Caco-2 (cell line): ENCODE data around the gene TEDDM1. TPM values are rescaled to one million over a fixed set of nuclear protein-coding genes. Genes with fewer than 3 reads are reported as not detected.

ENCODE experiments used
- BruUV-seq: library from RNA; stranded (reverse); fragments of 400-500 nt; replicated peaks from 2 replicates; lab custom pipeline; 2021; lab: Mats Ljungman, UMichigan
- CTCF ChIA-PET: fragments of 300-600 bp; sonication (Branson Sonifier 250); formaldehyde crosslinking; loops from one replicate; lab custom pipeline; 2022; ENCODE audit warnings: antibody characterized with exemption; lab: Charles Lee
- POLR2A ChIA-PET: fragments of 300-600 bp; sonication (Branson Sonifier 250); formaldehyde crosslinking; loops from one replicate; lab custom pipeline; 2022; ENCODE audit warnings: antibody characterized with exemption; lab: Charles Lee
- DNase-seq, 2 experiments: peaks; one replicate each; pipeline versions ENCODE4 v3.0.0 to v3.0.0-alpha.2; 2020 to 2022
- H3K27me3 ChIP-seq: replicated peaks from 2 replicates; pipeline ENCODE4 v1.6.0; 2011; ENCODE audit warnings: low read length; ENCODE audit not compliant: control insufficient read depth, insufficient read depth
- H3K36me3 ChIP-seq: 2 replicates; pipeline ENCODE4 v1.5.1; 2011; ENCODE audit warnings: low read length; ENCODE audit not compliant: control insufficient read depth, insufficient read depth
- H3K4me1 ChIP-seq: fragments of 250-450 bp; sonication (Bioruptor Pico); 2 replicates; pipeline ENCODE4 v1.5.1; 2020; ENCODE audit warnings: mild to moderate bottlenecking
- H3K4me3 ChIP-seq: 2 replicates; pipeline ENCODE4 v1.5.1; 2011; ENCODE audit warnings: low read depth, mild to moderate bottlenecking, control low read depth, low read length
- H3K9me3 ChIP-seq: fragments of 250-450 bp; sonication (Bioruptor Pico); 2 replicates; pipeline ENCODE4 v1.5.1; 2020; ENCODE audit warnings: mild to moderate bottlenecking, moderate library complexity
- H3K27ac Mint-ChIP-seq: one replicate; pipeline ENCODE4 v1.8.0; 2022; ENCODE audit warnings: mixed read lengths; ENCODE audit not compliant: unreplicated experiment
- H3K27me3 Mint-ChIP-seq: one replicate; pipeline ENCODE4 v1.8.0; 2022; ENCODE audit warnings: mixed read lengths; ENCODE audit not compliant: insufficient read depth, unreplicated experiment
- H3K36me3 Mint-ChIP-seq: one replicate; pipeline ENCODE4 v1.8.0; 2022; ENCODE audit warnings: mild to moderate bottlenecking, mixed read lengths; ENCODE audit not compliant: insufficient read depth, unreplicated experiment
- H3K4me1 Mint-ChIP-seq: one replicate; pipeline ENCODE4 v1.8.0; 2022; ENCODE audit warnings: low read depth, mixed read lengths; ENCODE audit not compliant: unreplicated experiment
- H3K4me3 Mint-ChIP-seq: one replicate; pipeline ENCODE4 v1.8.0; 2022; ENCODE audit warnings: mild to moderate bottlenecking, moderate library complexity, mixed read lengths; ENCODE audit not compliant: unreplicated experiment
- H3K9me3 Mint-ChIP-seq: one replicate; pipeline ENCODE4 v1.8.0; 2022; ENCODE audit warnings: mixed read lengths; ENCODE audit not compliant: unreplicated experiment
- CTCF ChIP-seq, 2 experiments: fragments of 200-600 bp in 1 of 2; IDR thresholded peaks; 1 replicate in 1 of 2; 2 replicates in 1 of 2; pipeline versions ENCODE4 v1.5.1 to v1.8.0; 2011 to 2022; ENCODE audit warnings: antibody characterized with exemption in 1 of 2, control low read depth in 1 of 2, inconsistent platforms in 1 of 2, low read depth in 1 of 2, low read length in 1 of 2, mild to moderate bottlenecking in 1 of 2, moderate library complexity in 1 of 2; ENCODE audit not compliant: insufficient read depth in 1 of 2, severe bottlenecking in 1 of 2, unreplicated experiment in 1 of 2
- intact Hi-C: fragments of 100-400 bp; cut with micrococcal nuclease; formaldehyde crosslinking; loops from one replicate; pipeline ENCODE4 v1.10.0; 2022; ENCODE audit not compliant: unreplicated experiment
- total RNA-seq: library from RNA; stranded (reverse); gene quantifications from 2 replicates; pipeline ENCODE4 v1.2.3, GENCODE V29; 2022

TEDDM1 gene
- total RNA-seq, 1 experiment from 2014 or later, result not detected

GRCh38 chr1:182376936-182377574, 23.4 kb downstream of the TEDDM1 start:
- 0 out of 2 replicates have a peak, but pooled peaks cover 3% of the 10 kb centered on the region for H3K4me1 ChIP-seq
- no peaks in the 10 kb centered on the region for H3K9me3 Mint-ChIP-seq
- ChIA-PET POLR2A (no interaction called here), CTCF (no interaction called here)
- H3K36me3 ChIP-seq, result 0 out of 2 replicates have a peak, but pooled peaks cover under 1% of the 10 kb centered on the region
- H3K9me3 ChIP-seq, result no peaks in the 10 kb centered on the region
- intact Hi-C loops, result no loop called here
- H3K27me3 ChIP-seq, result no peaks in the 10 kb centered on the region
- no peak overlapping the region for H3K4me3 Mint-ChIP-seq
- H3K27me3 Mint-ChIP-seq, result no peaks in the 10 kb centered on the region
- no peak for DNase-seq
- no TSS peak for BruUV-seq
- H3K4me3 ChIP-seq, result no peak overlapping the region
- H3K27ac Mint-ChIP-seq, result no peak overlapping the region
- H3K36me3 Mint-ChIP-seq, result peaks cover 14% of the 10 kb centered on the region
- peaks cover 3% of the 10 kb centered on the region for H3K4me1 Mint-ChIP-seq
- TF ChIP-seq CTCF (IDR thresholded peaks at IDR 0.05; ENCODE audit: insufficient read depth in 1 of 2, low read depth in 1 of 2, low read length in 1 of 2, severe bottlenecking in 1 of 2, unreplicated experiment in 1 of 2), result no peak

DNA sequence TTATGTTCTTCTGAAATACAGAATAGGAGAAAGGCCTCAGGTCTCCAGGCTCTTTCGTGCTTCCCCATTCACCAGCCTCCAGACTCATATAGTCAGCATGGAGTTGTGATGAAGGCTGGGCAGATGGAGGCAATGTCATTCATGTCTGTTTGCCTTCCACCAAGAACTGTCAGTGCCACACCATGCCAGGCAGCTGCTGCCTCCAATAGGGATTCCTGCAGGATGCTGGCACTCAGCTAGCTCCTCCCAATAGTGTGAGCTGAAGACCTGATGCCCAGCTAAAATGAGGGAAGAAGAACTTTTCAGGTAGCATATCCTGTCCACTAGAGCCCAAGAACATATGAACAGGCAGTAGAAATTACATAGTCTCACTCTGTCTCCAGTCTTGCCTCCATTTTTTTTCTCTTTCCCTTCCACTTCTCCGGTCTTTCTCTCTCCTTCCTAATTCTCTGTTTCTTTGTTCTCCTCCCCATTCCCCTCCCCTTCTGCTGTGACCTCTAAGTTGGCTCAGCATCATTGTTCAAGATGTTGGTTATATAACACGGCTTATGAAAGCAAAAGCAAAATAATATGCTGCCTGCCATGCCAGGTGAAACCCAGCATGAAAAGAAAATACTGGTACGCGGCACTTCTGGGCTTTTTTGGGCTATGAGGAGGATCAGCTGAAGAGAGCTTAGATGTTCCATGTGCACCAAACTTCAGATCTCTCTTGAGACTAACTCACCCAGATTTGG, 26.2 kb downstream of the TEDDM1 start:
- no peak overlapping the region for H3K4me3 Mint-ChIP-seq
- no peak for DNase-seq
- CTCF ChIA-PET, result no interaction called here
- H3K4me1 Mint-ChIP-seq, result no peaks in the 10 kb centered on the region
- Histone ChIP-seq H3K4me1 (no peaks in the 10 kb centered on the region), H3K9me3 (no peaks in the 10 kb centered on the region), H3K27me3 (no peaks in the 10 kb centered on the region), H3K4me3 (no peak overlapping the region), H3K36me3 (no peaks in the 10 kb centered on the region)
- intact Hi-C loops, result no loop called here
- no peak overlapping the region for H3K27ac Mint-ChIP-seq
- no peaks in the 10 kb centered on the region for H3K9me3 Mint-ChIP-seq
- TF ChIP-seq CTCF (IDR thresholded peaks at IDR 0.05; ENCODE audit: insufficient read depth in 1 of 2, low read depth in 1 of 2, low read length in 1 of 2, severe bottlenecking in 1 of 2, unreplicated experiment in 1 of 2), result no peak
- BruUV-seq, result no TSS peak
- H3K27me3 Mint-ChIP-seq, result no peaks in the 10 kb centered on the region
- POLR2A ChIA-PET, result no interaction called here
- H3K36me3 Mint-ChIP-seq, result no peaks in the 10 kb centered on the region

DNA sequence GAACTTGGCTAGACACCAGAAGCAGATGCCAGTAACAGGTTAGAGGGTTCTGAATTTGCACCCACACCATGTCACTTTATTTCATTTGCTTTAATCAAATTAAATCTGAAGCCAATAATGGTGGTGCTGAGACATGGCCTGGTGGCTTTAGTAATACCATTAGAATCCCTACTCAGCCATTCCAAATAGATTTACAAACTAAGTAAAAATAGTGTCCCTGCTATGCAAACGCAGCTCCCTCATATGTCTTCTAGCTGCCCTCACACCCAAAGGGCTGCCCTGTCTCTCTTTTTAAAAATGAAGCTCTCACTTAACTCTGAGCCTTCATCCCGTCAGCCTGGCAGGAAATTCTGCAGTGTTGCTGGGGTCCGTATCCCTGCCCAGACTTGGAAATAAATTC, 29.9 kb downstream of the TEDDM1 start:
- no TSS peak for BruUV-seq
- H3K4me3 ChIP-seq, result no peak overlapping the region
- Mint-ChIP-seq H3K9me3 (peaks cover 17% of the 10 kb centered on the region), H3K4me1 (no peaks in the 10 kb centered on the region), H3K36me3 (no peaks in the 10 kb centered on the region), H3K27ac (no peak overlapping the region), H3K4me3 (no peak overlapping the region), H3K27me3 (no peaks in the 10 kb centered on the region)
- H3K27me3 ChIP-seq, result no peaks in the 10 kb centered on the region
- CTCF ChIA-PET, result no interaction called here
- no peak for TF ChIP-seq CTCF (IDR thresholded peaks at IDR 0.05; ENCODE audit: insufficient read depth in 1 of 2, low read depth in 1 of 2, low read length in 1 of 2, severe bottlenecking in 1 of 2, unreplicated experiment in 1 of 2)
- POLR2A ChIA-PET, result no interaction called here
- DNase-seq, result no peak
- intact Hi-C loops, result no loop called here
- no peaks in the 10 kb centered on the region for H3K36me3 ChIP-seq
- H3K9me3 ChIP-seq, result no peaks in the 10 kb centered on the region
- H3K4me1 ChIP-seq, result no peaks in the 10 kb centered on the region
